ENCODE measurements around the gene TLCD1. TPM values are rescaled to one million over a fixed set of nuclear protein-coding genes. Genes with fewer than 3 reads are reported as not detected.
"Not testable (repeated sequence)": the region's sequence is repeated elsewhere in the genome, so short reads cannot be mapped to it uniquely, and the experiment has no call there.

The TLCD1 gene
- total RNA-seq, 5 donors from 2014 or later (not counting 1 experiment from before 2014, with no cell fraction given), result 1.2 to 1.8 (median 1.3) TPM; not detected in 1

- ATAC-seq (replicated peaks in 1 of 4) (peak in 2 of 4 experiments; percentile 22 to 86), DNase-seq (peak in 29 of 35 experiments; percentile 41 to 80 (median 60))
- Mint-ChIP-seq H3K36me3 (peaks cover 5% of the 10 kb centered on the region), H3K27me3 (no peaks in the 10 kb centered on the region), H3K27ac (peak overlapping the region; percentile 18 to 75), H3K4me1 (peaks cover 10 to 27% (median 15%) of the 10 kb centered on the region in 3 donors), H3K9me3 (no peaks in the 10 kb centered on the region), H3K4me3 (no peak overlapping the region)
- no peaks in the 10 kb centered on the region for H3K36me3 ChIP-seq (ENCODE audit: control insufficient read depth in 2 of 2, extremely low read depth in 1 of 2, insufficient read depth in 1 of 2, low read length in 1 of 2)
- H3K9me3 ChIP-seq, result no peaks in the 10 kb centered on the region
- POLR2A ChIA-PET, result no interaction called here
- peaks cover 11 to 37% of the 10 kb centered on the region in 2 experiments for H3K4me1 ChIP-seq (ENCODE audit: control insufficient read depth in 1 of 2, extremely low read depth in 1 of 2, insufficient read depth in 2 of 2, low read length in 2 of 2)
- 52% methylated on average over 8 of the region's 10 CpGs for WGBS (ENCODE audit: insufficient coverage)
- H3K27ac ChIP-seq (ENCODE audit: low read length), result peak overlapping the region; percentile 34
- H3K4me3 ChIP-seq (ENCODE audit: control insufficient read depth in 1 of 2, extremely low read depth in 1 of 2, low read length in 1 of 2), result no peak overlapping the region
- CTCF ChIA-PET, result interaction anchor here in 1 of 2 donors (0.6 kb wide), 1 partner anchor 903 kb away, joined by 5 read pairs; no protein-coding TSS in a partner anchor
- no peaks in the 10 kb centered on the region for H3K27me3 ChIP-seq (replicated peaks in 1 of 2; ENCODE audit: control insufficient read depth in 2 of 2, extremely low read depth in 1 of 2, insufficient read depth in 2 of 2, low read length in 1 of 2)
These were observed 12.8 kb upstream of the TLCD1 start for GRCh38 chr17:28738680-28739384.

- Histone ChIP-seq H3K36me3 (ENCODE audit: control insufficient read depth in 2 of 2, extremely low read depth in 1 of 2, insufficient read depth in 1 of 2, low read length in 1 of 2) (no peaks in the 10 kb centered on the region), H3K27me3 (replicated peaks in 1 of 2; ENCODE audit: control insufficient read depth in 2 of 2, extremely low read depth in 1 of 2, insufficient read depth in 2 of 2, low read length in 1 of 2) (no peaks in the 10 kb centered on the region), H3K27ac (ENCODE audit: low read length) (no peak overlapping the region), H3K9me3 (no peaks in the 10 kb centered on the region), H3K4me1 (ENCODE audit: control insufficient read depth in 1 of 2, extremely low read depth in 1 of 2, insufficient read depth in 2 of 2, low read length in 2 of 2) (peaks cover 11 to 30% of the 10 kb centered on the region in 2 experiments), H3K4me3 (ENCODE audit: control insufficient read depth in 1 of 2, extremely low read depth in 1 of 2, low read length in 1 of 2) (no peak overlapping the region)
- Mint-ChIP-seq H3K27me3 (no peaks in the 10 kb centered on the region), H3K4me3 (no peak overlapping the region), H3K27ac (peak overlapping the region; percentile 18 to 75), H3K36me3 (peaks cover 5% of the 10 kb centered on the region), H3K4me1 (peaks cover 10 to 25% (median 15%) of the 10 kb centered on the region in 3 donors), H3K9me3 (no peaks in the 10 kb centered on the region)
- CTCF ChIA-PET, result no interaction called here
- DNase-seq (no peak), ATAC-seq (replicated peaks in 1 of 4) (peak in 2 of 4 experiments; percentile 7 to 30)
- 90% methylated on average over 7 of the region's 22 CpGs for WGBS (ENCODE audit: insufficient coverage)
- POLR2A ChIA-PET, result interaction anchor here in 1 of 2 donors (0.6 kb wide), 1 partner anchor 100 kb away, joined by 4 read pairs; no protein-coding TSS in a partner anchor
These were observed 12.0 kb upstream of the TLCD1 start for GRCh38 chr17:28737770-28738679.

GRCh38 chr17:28737316-28737715, 11.3 kb upstream of the TLCD1 start:
- H3K4me1 ChIP-seq (ENCODE audit: control insufficient read depth in 1 of 2, extremely low read depth in 1 of 2, insufficient read depth in 2 of 2, low read length in 2 of 2), result peaks cover 11 to 29% of the 10 kb centered on the region in 2 experiments
- POLR2A ChIA-PET, result interaction anchor here in 1 of 2 donors (0.6 kb wide), 1 partner anchor 100 kb away, joined by 4 read pairs; no protein-coding TSS in a partner anchor
- H3K27ac ChIP-seq (ENCODE audit: low read length), result no peak overlapping the region

GRCh38 chr17:28735913-28736769, 10.1 kb upstream of the TLCD1 start:
- H3K27ac ChIP-seq (ENCODE audit: low read length); H3K36me3 ChIP-seq (ENCODE audit: control insufficient read depth in 2 of 2, extremely low read depth in 1 of 2, insufficient read depth in 1 of 2, low read length in 1 of 2); H3K27ac Mint-ChIP-seq; H3K9me3 ChIP-seq; H3K36me3 Mint-ChIP-seq; DNase-seq; ATAC-seq (replicated peaks in 1 of 4); H3K4me3 ChIP-seq (ENCODE audit: control insufficient read depth in 1 of 2, extremely low read depth in 1 of 2, low read length in 1 of 2); H3K4me3 Mint-ChIP-seq; H3K9me3 Mint-ChIP-seq; H3K27me3 ChIP-seq (replicated peaks in 1 of 2; ENCODE audit: control insufficient read depth in 2 of 2, extremely low read depth in 1 of 2, insufficient read depth in 2 of 2, low read length in 1 of 2); H3K27me3 Mint-ChIP-seq: not testable (repeated sequence)
- peaks cover 10 to 18% (median 15%) of the 10 kb centered on the region in 3 donors for H3K4me1 Mint-ChIP-seq
- ChIA-PET POLR2A (interaction anchor here in 1 of 2 donors (0.6 kb wide), 1 partner anchor 21 kb away, joined by 3 read pairs; no protein-coding TSS in a partner anchor), CTCF (interaction anchor here in 1 of 2 donors (0.9 kb wide), 1 partner anchor 28 kb away, joined by 3 read pairs; no protein-coding TSS in a partner anchor)
- no CpG with 5 or more reads among the region's 8 CpGs for WGBS (ENCODE audit: insufficient coverage)
- peaks cover 8 to 21% of the 10 kb centered on the region in 2 experiments for H3K4me1 ChIP-seq (ENCODE audit: control insufficient read depth in 1 of 2, extremely low read depth in 1 of 2, insufficient read depth in 2 of 2, low read length in 2 of 2)

More at GRCh38 chr17:28737316-28737715, 11.3 kb upstream of the TLCD1 start:
- no peak for DNase-seq
- H3K4me3 ChIP-seq (ENCODE audit: control insufficient read depth in 1 of 2, extremely low read depth in 1 of 2, low read length in 1 of 2), result no peak overlapping the region
- WGBS (ENCODE audit: insufficient coverage), result 96% methylated on average over 11 of the region's 12 CpGs
- H3K4me1 Mint-ChIP-seq, result peaks cover 10 to 24% (median 15%) of the 10 kb centered on the region in 3 donors
- H3K27me3 ChIP-seq (replicated peaks in 1 of 2; ENCODE audit: control insufficient read depth in 2 of 2, extremely low read depth in 1 of 2, insufficient read depth in 2 of 2, low read length in 1 of 2), result no peaks in the 10 kb centered on the region
- ATAC-seq (replicated peaks in 1 of 4), result no peak
- H3K27me3 Mint-ChIP-seq, result no peaks in the 10 kb centered on the region
- H3K9me3 Mint-ChIP-seq, result no peaks in the 10 kb centered on the region
- H3K4me3 Mint-ChIP-seq, result no peak overlapping the region
- CTCF ChIA-PET, result no interaction called here
- peaks cover 5% of the 10 kb centered on the region for H3K36me3 Mint-ChIP-seq
- no peaks in the 10 kb centered on the region for H3K9me3 ChIP-seq
- H3K27ac Mint-ChIP-seq, result no peak overlapping the region
- no peaks in the 10 kb centered on the region for H3K36me3 ChIP-seq (ENCODE audit: control insufficient read depth in 2 of 2, extremely low read depth in 1 of 2, insufficient read depth in 1 of 2, low read length in 1 of 2)

- Mint-ChIP-seq H3K27ac (no peak overlapping the region), H3K27me3 (no peaks in the 10 kb centered on the region), H3K36me3 (peaks cover 5% of the 10 kb centered on the region), H3K4me3 (no peak overlapping the region), H3K4me1 (peaks cover 10 to 15% (median 15%) of the 10 kb centered on the region in 3 donors), H3K9me3 (no peaks in the 10 kb centered on the region)
- CTCF ChIA-PET, result interaction anchor here in 1 of 2 donors (0.6 to 0.9 kb wide), 2 partner anchors 29 to 188 kb away, joined by 3 to 5 read pairs; no protein-coding TSS in a partner anchor
- H3K4me3 ChIP-seq (ENCODE audit: control insufficient read depth in 1 of 2, extremely low read depth in 1 of 2, low read length in 1 of 2), result no peak overlapping the region
- 94% methylated on average over 4 of the region's 5 CpGs for WGBS (ENCODE audit: insufficient coverage)
- H3K27me3 ChIP-seq (replicated peaks in 1 of 2; ENCODE audit: control insufficient read depth in 2 of 2, extremely low read depth in 1 of 2, insufficient read depth in 2 of 2, low read length in 1 of 2), result no peaks in the 10 kb centered on the region
- no peak overlapping the region for H3K27ac ChIP-seq (ENCODE audit: low read length)
- POLR2A ChIA-PET, result interaction anchor here in 1 of 2 donors (0.6 kb wide), 1 partner anchor 22 kb away, joined by 3 read pairs; no protein-coding TSS in a partner anchor
- H3K36me3 ChIP-seq (ENCODE audit: control insufficient read depth in 2 of 2, extremely low read depth in 1 of 2, insufficient read depth in 1 of 2, low read length in 1 of 2), result no peaks in the 10 kb centered on the region
- no peaks in the 10 kb centered on the region for H3K9me3 ChIP-seq
- peaks cover 8 to 20% of the 10 kb centered on the region in 2 experiments for H3K4me1 ChIP-seq (ENCODE audit: control insufficient read depth in 1 of 2, extremely low read depth in 1 of 2, insufficient read depth in 2 of 2, low read length in 2 of 2)
- DNase-seq (no peak), ATAC-seq (replicated peaks in 1 of 4) (no peak)
These were observed 9.2 kb upstream of the TLCD1 start for GRCh38 chr17:28735242-28735722.

Measured in T-cell (primary cell).